ENCODE data around the gene TTBK2.

GRCh38 chr15:42890161-42890913 lies 30.2 kb downstream of the TTBK2 start:
- TF ChIP-seq, protein P1, sequence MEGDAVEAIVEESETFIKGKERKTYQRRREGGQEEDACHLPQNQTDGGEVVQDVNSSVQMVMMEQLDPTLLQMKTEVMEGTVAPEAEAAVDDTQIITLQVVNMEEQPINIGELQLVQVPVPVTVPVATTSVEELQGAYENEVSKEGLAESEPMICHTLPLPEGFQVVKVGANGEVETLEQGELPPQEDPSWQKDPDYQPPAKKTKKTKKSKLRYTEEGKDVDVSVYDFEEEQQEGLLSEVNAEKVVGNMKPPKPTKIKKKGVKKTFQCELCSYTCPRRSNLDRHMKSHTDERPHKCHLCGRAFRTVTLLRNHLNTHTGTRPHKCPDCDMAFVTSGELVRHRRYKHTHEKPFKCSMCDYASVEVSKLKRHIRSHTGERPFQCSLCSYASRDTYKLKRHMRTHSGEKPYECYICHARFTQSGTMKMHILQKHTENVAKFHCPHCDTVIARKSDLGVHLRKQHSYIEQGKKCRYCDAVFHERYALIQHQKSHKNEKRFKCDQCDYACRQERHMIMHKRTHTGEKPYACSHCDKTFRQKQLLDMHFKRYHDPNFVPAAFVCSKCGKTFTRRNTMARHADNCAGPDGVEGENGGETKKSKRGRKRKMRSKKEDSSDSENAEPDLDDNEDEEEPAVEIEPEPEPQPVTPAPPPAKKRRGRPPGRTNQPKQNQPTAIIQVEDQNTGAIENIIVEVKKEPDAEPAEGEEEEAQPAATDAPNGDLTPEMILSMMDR (IDR thresholded peaks at IDR 0.05): no peak
- no peak for TF ChIP-seq EZH2 (IDR thresholded peaks at IDR 0.05)

Data from neural progenitor cell (in vitro differentiated cells).